ENCODE measurements around the gene BRINP2.

Gene BRINP2

GRCh38 chr1:177165069-177165439, 5.7 kb upstream of the BRINP2 start:
- DNase-seq, result no peak

- DNase-seq, result no peak
Measured at GRCh38 chr1:177171536-177172123, 872 bp downstream of the BRINP2 start.

GRCh38 chr1:177172272-177172671, 1.5 kb downstream of the BRINP2 start:
- DNase-seq, result no peak

GRCh38 chr1:177172866-177173265, 2.1 kb downstream of the BRINP2 start:
- no peak for DNase-seq

GRCh38 chr1:177173976-177174375, 3.2 kb downstream of the BRINP2 start:
- no peak for DNase-seq

- DNase-seq, result no peak
Measured at GRCh38 chr1:177174921-177175634, 4.3 kb downstream of the BRINP2 start.

GRCh38 chr1:177181280-177181630, 10.5 kb downstream of the BRINP2 start:
- no peak for DNase-seq

- DNase-seq, result peak; percentile 40
Measured at GRCh38 chr1:177181631-177182291, 11.0 kb downstream of the BRINP2 start.

- no peak for DNase-seq
Measured at GRCh38 chr1:177183836-177184235, 13.1 kb downstream of the BRINP2 start.

- no peak for DNase-seq
Measured at GRCh38 chr1:177185209-177185608, 14.5 kb downstream of the BRINP2 start.

GRCh38 chr1:177186639-177187038, 15.9 kb downstream of the BRINP2 start:
- DNase-seq, result no peak

GRCh38 chr1:177190308-177190970, 19.7 kb downstream of the BRINP2 start:
- no peak for DNase-seq

- no peak for DNase-seq
Measured at GRCh38 chr1:177198243-177198642, 27.5 kb downstream of the BRINP2 start.

GRCh38 chr1:177200290-177200689, 29.5 kb downstream of the BRINP2 start:
- no peak for DNase-seq

GRCh38 chr1:177206831-177207355, 36.1 kb downstream of the BRINP2 start:
- no peak for DNase-seq

GRCh38 chr1:177208920-177209319, 38.2 kb downstream of the BRINP2 start:
- DNase-seq, result no peak

- DNase-seq, result no peak
Measured at GRCh38 chr1:177209357-177209756, 38.6 kb downstream of the BRINP2 start.

GRCh38 chr1:177210071-177210470, 39.3 kb downstream of the BRINP2 start:
- no peak for DNase-seq

- no peak for DNase-seq
Measured at GRCh38 chr1:177211231-177211630, 40.5 kb downstream of the BRINP2 start.

GRCh38 chr1:177216587-177217202, 45.9 kb downstream of the BRINP2 start:
- no peak for DNase-seq

- no peak for DNase-seq
Measured at GRCh38 chr1:177219554-177220458, 49.0 kb downstream of the BRINP2 start.

GRCh38 chr1:177223359-177223758, 52.6 kb downstream of the BRINP2 start:
- DNase-seq, result no peak
